SK-N-DZ (cell line): ENCODE results near the gene STUB1.
A peak's percentile ranks its signal among the peaks of the same experiment; 100 is the strongest.

Source experiments
- DNase-seq: peaks from one replicate; pipeline ENCODE4 v3.0.0-alpha.2; 2015; ENCODE audit warnings: low spot score

The STUB1 gene

DNA sequence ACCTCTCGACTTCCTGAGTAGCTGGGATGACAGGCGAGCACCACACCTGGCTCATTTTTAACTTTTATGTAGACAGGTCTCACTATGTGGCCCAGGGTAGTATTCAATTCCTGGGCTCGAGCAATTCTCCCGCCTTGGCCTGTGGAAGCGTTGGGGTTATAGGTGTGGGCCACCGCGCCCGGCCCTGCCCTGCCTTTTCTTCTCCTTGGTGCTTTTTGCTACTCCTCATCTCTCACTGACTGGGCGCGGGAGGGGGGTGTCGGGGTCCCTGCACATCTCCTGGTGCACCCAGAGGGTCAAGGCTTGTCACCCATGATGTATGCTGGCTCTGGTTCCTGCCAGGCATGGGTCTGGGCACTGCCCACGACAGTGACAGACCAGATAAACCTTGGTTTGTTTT, 35.7 kb upstream of the STUB1 start:
- DNase-seq = no peak

DNA sequence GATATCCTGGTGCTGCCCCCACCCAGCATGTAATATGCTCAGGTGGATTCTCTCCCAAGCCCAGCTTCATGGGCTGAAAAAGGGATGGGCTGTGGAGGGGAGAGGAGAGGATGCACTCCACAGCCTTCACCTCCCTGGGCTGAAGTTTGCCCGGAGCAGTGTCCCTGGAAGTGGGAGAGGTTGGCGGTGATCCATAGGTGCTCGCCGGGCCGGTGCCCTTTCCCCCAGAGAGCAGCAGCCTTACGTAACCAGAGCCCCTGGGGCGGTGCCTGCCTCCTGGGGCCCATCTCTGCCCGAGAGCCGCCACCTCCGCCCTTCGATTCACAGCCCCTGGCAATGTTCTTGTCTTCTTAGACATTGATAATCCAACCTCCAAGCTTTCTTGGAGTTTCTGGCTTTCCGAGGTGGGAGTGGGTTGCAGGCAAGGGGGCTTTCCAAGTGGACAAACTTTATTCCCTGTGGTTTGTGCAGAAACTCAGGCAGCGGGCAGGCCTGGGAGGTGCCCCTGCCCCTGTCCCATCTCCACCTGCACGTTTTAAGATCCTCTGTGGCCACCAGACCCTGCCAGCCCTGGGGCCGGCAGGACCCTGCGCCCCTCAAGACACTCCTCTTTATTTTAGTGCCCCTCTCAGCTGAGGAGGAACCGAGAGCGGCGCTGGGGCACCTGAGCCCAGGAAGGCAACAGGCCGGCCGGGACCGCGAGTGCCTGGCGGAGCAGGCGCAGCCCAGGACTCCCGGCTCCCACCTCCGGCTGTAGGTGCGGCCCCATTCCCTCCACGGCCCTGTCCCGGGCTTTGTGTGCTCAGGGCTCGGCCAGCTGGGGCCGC, 34.1 kb upstream of the STUB1 start:
- no peak for DNase-seq

GRCh38 chr16:646679-647172, 33.5 kb upstream of the STUB1 start:
- no peak for DNase-seq

- no peak for DNase-seq
Measured at GRCh38 chr16:647173-647902, 32.9 kb upstream of the STUB1 start.

GRCh38 chr16:648071-648780, 32.0 kb upstream of the STUB1 start:
- peak; percentile 56 for DNase-seq

DNA sequence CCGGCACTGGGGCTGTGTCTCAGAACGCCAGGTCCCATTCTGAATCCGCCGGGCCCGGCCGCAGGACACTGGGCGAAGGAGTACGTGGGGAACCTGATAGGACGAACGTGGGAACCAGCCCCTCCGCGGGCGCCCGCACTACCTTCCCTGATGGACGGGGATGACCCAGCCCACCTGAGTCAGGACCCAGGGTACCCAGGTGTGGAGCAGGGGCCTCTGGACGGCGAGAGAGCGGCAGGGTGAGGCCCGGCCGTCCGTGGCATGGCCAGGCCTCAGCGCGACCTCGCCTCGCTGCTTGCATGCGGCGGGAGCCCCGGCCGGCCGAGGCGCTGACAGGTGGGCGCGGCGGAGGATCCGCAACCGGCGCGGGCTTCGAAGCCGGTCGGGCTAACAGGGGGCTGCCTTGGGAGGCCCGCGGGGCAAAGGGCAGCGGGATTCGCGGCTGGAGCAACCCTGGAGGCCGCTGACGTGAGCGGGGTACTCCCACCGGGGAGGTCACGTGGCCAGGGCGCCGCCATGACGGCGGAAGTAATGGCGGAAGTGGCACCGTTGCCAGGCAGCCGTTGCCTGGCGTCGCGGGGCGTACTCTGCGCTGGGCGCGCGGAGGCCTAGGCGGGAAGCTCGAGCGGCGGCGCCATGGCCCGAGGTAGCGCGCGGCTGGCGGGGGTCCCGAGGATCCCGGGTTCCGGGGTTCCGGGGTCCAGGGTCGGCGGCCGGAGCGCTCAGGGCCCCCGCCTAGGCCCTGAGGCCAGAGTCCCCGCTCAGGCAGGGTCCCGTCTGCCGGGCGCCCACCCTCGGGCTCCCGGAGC, 31.2 kb upstream of the STUB1 start, which contains the start of gene WDR90:
TSS of gene WDR90 (plus strand) at position 585 of the 809 bp plus-strand sequence. CDS start at position 637, 52 bp downstream.
- peak; percentile 89 for DNase-seq

GRCh38 chr16:649631-650030, 30.6 kb upstream of the STUB1 start:
- no peak for DNase-seq

GRCh38 chr16:651844-652243, 28.4 kb upstream of the STUB1 start:
- no peak for DNase-seq

- DNase-seq = no peak
Measured at GRCh38 chr16:652454-653305, 27.5 kb upstream of the STUB1 start.

DNA sequence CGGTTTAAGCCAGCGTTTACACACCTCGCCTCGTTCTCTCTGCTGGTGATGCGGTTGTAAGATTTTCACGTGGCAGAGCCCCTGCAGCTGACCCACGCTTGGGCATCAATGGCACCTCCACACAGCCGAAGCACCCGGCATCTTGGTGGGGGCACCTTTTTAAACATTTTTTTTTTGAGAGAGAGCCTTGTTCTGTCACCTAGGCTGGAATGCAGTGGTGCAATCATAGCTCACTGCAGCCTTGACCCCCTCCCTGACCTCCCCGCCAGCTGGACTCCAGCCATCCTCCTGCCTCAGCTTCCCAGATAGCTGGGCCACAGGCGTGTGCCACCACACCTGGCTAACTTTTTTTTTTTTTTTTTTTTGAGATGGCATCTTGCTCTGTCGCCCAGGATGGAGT, 26.2 kb upstream of the STUB1 start:
- no peak for DNase-seq

- DNase-seq = no peak
Measured at GRCh38 chr16:657487-657886, 22.7 kb upstream of the STUB1 start.

- DNase-seq = no peak
Measured at GRCh38 chr16:658679-659571, 21.3 kb upstream of the STUB1 start.

DNA sequence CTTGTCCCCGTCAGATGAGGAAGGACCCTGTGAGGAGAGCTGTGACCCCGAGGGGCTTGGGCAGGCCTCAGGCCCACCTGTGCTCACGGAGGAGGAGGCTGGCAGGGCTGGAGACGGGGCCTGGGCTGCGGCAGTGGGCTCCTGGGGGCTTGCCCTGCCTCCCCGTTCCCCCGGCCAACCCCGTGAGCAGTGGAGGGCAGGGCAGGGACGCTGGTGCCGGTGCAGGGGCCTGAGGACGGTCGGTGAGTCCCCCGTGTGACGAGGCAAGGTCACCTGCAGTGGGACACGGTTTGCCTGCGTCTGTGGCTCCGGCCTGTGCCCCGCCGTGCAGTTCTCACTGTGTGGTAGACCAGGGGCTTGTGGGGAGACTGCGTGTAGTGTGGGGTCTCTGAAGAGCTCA, 20.6 kb upstream of the STUB1 start:
- DNase-seq = no peak

DNA sequence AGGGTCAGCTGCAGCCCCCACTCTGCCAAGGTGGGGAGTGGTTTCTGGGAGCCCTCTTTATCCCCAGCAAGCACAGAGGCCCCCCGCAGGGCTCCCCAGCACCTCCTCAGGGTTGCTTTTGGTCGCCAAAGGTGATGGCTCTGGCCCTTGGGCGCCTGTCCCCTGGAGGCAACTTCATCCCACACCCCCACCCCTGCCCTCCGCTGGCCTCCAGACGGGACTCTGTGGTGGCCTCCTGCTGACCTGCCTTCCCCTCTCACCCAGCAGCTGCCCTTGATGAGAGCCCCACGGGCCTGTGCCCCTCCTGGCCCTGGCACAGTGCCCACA, 20.1 kb upstream of the STUB1 start:
- DNase-seq = no peak

DNA sequence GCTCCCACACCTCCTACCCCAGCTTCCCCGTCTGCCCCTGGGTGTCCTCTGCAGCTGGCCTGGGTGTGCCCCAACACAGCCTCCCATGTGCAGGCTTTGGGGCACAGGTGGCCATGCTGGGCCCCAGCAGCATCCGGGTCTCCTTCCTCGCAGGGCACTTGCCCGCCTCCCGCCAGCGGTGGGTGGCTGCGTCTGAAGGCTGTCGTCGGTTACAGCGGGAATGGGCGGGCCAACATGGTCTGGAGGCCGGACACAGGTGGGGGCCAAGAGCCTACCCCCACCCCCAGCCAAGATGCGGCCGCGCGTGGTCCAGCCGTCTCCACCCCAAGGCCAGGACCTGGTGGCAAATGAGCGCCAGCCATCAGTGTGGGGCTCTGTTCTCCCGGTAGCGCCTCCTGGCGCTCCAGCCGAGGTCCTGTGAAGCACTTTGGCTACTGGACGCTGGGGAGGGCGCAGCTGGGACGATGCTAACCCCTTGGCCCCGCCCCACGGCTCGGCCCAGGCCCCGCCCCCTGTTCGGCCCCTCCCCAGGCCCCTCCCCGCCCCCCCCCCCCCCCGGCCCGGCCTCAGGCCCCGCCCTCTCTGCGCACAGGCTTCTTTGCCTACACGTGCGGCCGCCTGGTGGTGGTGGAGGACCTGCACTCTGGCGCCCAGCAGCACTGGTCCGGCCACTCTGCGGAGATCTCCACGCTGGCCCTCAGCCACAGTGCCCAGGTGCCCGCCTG, 19.6 kb upstream of the STUB1 start:
- DNase-seq = peak; percentile 92

DNA sequence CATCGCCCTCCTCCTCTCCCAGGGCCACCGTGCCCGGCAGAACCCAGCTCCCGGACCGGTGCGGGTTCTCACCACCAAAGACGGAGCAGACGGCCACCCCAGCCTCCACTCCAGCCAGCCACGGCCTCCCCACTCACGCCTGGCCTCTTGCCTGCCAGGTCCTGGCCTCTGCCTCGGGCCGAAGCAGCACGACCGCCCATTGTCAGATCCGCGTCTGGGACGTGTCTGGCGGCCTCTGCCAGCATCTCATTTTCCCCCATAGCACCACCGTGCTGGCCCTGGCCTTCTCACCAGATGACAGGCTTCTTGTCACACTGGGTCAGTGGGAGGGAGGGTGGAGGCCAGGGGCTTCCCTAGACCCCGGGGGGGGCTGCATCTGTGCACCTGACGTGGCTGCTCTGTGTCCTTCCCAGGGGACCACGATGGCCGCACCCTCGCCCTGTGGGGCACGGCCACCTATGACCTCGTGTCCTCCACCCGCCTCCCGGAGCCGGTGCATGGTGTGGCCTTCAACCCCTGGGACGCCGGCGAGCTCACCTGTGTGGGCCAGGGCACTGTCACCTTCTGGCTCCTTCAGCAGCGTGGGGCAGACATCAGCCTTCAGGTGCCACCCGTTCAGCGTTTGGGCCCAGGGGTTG, 18.9 kb upstream of the STUB1 start:
- DNase-seq = no peak

GRCh38 chr16:662095-662494, 18.1 kb upstream of the STUB1 start:
- no peak for DNase-seq

- no peak for DNase-seq
Measured at GRCh38 chr16:662597-662996, 17.6 kb upstream of the STUB1 start.
